ENCODE data around the gene COG3.

Gene COG3

GRCh38 chr13:45503658-45504057 lies 38.9 kb downstream of the COG3 start:
- no peak for DNase-seq (ENCODE audit: extremely low read depth in 1 of 2, low read depth in 1 of 2)

GRCh38 chr13:45506811-45507210 lies 42.1 kb downstream of the COG3 start:
- no peak for DNase-seq (ENCODE audit: extremely low read depth in 1 of 2, low read depth in 1 of 2)

GRCh38 chr13:45508776-45509175 lies 44.0 kb downstream of the COG3 start:
- no peak for DNase-seq (ENCODE audit: extremely low read depth in 1 of 2, low read depth in 1 of 2)

DNA sequence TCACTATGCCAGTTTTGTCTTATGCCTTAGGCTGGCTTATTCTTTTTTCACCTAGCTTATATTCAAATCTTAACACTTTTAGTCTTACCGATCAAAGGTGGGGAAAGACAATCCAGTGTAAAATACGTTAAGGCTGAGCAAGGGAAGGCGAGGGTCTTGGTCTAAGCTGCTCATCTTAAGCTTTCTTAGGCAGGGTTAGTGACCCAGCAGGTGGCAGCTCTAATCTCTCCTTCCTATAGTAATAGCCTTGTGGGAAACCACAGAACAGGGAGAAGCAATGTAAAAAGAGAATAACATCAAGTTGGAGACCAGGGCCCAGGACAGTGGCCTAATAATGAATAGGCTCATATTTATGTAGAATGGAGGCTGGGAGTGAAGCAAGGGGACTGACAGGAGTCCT lies 45.9 kb downstream of the COG3 start:
- DNase-seq (ENCODE audit: extremely low read depth in 1 of 2, low read depth in 1 of 2), result no peak

DNA sequence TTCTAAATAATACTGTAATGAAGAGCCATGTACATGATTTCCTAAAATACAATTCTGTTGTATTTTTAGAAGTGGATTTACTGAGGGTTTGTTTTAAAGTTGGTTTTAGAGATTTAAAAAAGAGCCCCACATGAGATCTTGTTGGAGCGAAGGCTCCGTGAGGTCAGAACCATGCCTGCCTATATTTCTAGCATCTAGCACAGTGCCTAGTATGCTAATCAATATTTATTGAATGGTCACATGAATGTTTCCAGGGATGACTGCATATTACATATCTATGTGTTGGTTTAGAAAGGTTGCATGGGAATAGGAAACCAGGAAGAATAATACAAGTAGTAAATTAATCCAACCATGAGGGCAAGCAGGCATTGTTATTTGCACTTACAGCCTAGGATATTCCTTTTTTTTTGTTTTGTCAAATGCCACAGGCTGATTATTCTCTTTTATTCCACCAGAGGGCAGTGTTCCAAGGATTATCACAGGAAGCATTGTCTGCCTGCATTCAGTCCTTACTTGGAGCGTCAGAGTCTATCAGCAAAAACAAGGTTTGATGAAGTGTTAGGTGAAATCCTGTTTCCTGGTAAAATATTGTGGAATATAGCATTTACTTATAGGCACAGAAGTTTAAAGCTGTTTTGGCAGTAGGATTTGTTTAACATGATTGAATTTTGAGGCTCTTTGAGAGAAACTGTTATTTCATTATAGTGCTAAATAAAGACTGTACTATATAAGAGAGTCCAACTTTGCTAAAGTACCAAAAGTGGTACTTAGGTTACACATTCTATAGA lies 46.8 kb downstream of the COG3 start:
- no peak for DNase-seq (ENCODE audit: extremely low read depth in 1 of 2, low read depth in 1 of 2)

DNA sequence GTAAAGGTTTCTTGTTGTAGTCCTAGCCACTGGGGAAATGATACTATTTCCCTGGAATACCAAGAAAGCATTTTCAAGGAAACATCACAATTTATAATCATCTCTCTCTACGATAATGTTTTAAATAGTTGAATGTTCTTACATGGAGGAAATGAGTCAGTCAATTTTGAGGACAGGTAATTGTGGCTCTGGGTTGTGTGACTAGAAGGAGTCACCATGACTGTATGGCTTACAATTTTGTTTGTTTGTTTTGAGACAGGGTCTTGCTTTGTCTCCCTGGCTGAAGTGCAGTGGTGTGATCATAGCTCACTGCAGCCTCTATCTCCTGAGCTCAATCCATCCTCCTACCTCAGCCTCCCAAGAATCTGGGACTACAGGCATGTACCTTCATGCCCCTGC lies 47.4 kb downstream of the COG3 start:
- no peak for DNase-seq (ENCODE audit: extremely low read depth in 1 of 2, low read depth in 1 of 2)

- DNase-seq (ENCODE audit: extremely low read depth in 1 of 2, low read depth in 1 of 2), result no peak
Measured at GRCh38 chr13:45516757-45517156, 52.0 kb downstream of the COG3 start.

GRCh38 chr13:45518525-45519245 lies 53.9 kb downstream of the COG3 start:
- DNase-seq (ENCODE audit: extremely low read depth in 1 of 2, low read depth in 1 of 2), result peak in 1 of 2 donors; percentile 6

DNA sequence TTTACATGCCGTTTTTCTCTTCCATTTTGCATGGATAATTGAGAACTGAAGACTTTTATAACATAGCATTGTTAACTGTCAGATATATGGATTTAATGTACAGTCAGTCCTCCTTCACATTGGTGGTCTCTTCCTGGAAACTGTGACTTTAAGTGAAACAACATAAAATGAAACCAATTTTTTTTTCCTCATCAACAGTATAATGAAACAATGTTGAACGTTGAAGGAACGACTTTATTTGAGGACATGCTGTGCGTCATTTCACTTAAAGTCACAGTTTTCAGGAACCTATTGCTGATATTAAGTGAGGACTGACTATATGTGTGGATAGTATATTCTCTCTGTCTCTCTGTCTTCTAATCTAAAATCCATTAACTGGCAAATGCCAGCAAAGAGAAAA lies 54.8 kb downstream of the COG3 start:
- no peak for DNase-seq (ENCODE audit: extremely low read depth in 1 of 2, low read depth in 1 of 2)

DNA sequence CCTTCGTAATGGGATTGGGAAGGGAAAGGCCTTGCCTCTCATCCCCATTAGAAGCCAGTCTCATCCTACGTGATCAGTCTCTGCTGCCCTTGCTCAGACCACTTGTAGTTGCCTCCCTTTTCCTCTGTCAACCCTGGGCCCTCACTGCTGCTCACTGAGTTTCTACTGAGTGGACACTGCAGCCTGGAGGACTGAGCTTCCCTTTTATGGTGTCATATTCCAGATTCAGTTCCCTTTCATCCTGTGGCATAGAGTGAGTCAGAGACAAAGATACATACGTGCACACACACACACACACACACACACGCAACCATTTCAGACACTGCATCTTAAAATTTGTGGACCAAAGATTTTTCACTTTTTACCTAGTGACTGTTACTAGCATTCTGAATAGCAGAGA lies 56.6 kb downstream of the COG3 start:
- DNase-seq (ENCODE audit: extremely low read depth in 1 of 2, low read depth in 1 of 2), result no peak

DNA sequence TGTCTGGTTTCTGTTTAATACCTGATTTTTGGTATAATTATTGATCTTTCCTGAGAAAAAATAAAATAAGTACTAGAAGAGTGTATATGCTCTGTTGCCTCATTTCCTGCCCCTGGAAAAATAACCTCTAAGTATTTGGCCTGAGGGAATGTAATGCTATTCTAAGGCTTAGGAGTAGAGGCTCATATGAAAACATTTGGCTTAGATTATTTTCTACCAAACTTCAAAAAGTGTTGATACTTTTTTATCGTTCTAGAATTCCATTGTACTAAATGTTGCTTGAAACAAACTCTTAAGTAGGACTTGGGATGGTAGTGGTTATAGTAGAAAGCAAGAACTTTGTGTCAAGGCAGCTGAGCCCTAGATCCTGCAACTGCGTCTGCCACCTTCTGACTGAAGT lies 57.8 kb downstream of the COG3 start:
- no peak for DNase-seq (ENCODE audit: extremely low read depth in 1 of 2, low read depth in 1 of 2)

DNA sequence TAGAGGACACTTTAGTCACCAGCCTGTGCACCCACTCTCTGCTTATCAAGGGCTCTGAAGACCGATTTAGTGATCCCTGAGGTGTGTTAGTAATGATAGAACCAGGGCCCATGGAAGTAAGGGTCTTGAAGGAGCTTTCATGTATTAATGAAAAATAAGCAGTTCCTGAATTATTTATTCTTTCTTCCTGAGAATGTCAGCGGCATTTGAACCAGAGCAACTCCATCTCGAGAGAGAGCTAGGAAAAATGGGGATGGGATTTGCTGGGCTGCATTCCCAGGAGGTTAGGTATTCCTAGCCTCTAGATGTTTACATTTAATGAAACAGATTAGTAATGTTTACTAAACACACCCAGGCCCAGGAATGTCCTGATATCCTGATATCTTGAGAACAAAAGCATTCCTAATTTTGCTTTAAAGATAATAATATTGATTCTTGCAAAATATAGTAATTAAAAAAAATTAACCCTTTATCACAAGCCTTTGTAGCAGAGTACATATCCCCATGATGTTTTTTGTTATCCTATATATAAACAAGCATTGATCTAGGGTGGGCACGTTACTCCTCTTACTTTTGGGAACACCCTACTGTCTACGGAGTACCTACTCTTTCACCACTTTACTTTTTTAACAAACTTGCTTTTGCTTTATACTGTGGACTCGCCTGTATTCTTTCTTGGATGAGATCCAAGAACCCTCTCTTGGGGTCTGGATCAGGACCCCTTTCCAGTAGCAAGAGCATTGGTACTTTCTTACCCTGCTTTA lies 63.1 kb downstream of the COG3 start:
- DNase-seq (ENCODE audit: extremely low read depth in 1 of 2, low read depth in 1 of 2), result no peak

DNA sequence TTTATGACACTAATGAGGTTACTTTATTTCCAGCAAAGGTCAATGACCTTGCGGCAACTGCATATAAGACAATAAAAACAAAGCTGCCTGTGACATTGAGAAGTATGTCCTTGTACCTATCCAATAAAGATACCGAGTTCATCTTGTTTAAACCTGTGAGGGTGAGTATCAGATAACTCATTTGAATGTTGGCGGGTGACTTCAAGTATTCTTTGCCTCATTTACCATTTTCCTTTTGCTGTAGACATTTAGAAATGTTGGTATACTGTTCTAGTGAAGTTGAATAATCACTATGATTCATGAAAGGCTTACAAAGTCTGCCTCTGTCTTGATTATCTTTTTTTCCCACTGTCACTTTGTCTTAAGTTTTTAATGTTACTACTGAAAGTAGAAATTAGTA lies 65.0 kb downstream of the COG3 start:
- no peak for DNase-seq (ENCODE audit: extremely low read depth in 1 of 2, low read depth in 1 of 2)

GRCh38 chr13:45534604-45535003 lies 69.9 kb downstream of the COG3 start:
- no peak for DNase-seq (ENCODE audit: extremely low read depth in 1 of 2, low read depth in 1 of 2)

GRCh38 chr13:45536224-45536623 lies 71.5 kb downstream of the COG3 start:
- no peak for DNase-seq (ENCODE audit: extremely low read depth in 1 of 2, low read depth in 1 of 2)

- no peak for DNase-seq (ENCODE audit: extremely low read depth in 1 of 2, low read depth in 1 of 2)
Measured at GRCh38 chr13:45537516-45537915, 72.8 kb downstream of the COG3 start.

DNA sequence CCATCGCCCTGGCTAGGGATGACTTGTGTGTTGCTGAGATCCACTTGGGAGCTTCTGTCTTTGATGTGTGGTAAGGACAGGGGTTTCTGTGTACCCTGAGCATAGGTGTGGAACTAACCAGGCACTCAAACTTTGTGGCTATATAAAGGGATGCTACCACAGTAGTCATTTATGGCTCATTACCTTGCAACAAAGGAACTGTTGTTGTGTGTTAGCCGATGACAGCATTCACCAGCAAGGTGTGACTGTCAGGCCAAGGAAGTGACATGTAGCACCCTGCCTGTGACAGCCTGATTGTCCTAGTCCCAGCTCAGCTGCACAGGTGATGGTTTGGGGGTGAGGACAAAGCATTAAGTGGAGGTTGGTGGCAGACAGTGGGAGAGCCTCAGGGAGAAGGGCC lies 73.6 kb downstream of the COG3 start:
- DNase-seq (ENCODE audit: extremely low read depth in 1 of 2, low read depth in 1 of 2), result no peak

DNA sequence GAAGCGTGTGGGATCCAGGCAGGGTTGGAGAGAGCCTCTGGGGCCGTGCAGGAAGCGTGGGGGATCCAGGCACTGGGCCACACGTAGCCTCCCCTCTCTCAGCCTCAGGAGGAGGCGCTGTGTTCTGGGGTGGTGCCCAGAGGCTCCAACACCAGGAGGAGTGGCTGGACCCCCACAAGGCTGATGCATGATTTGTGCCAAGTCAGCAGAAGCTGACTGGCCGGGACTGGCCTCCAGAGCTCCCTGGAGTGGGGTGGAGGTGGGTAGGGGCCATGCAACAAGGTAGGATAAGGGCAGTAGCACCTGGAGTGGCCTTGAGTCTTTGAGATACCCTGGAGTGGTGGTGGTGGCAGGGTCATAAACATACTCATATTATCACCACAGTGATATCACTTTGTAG lies 75.5 kb downstream of the COG3 start:
- no peak for DNase-seq (ENCODE audit: extremely low read depth in 1 of 2, low read depth in 1 of 2)

DNA sequence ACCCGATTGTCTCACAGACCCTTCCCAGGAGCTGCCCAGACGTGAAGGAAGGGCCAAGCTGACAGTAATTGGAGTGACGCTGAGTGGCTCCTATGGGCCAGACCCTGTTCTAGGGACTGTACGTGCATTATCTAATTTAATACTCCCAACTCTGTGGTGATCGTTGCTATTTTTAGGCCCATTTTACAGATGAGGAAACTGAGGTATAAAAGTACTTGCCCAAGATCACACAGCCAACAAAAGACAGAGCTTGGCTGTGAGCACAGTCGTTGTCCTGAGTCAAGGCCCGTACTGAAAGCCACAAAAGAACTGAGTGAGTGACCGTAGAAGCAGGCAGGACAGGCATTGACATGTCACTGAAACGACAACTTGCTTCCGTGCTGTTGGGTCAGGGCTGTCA lies 76.1 kb downstream of the COG3 start:
- DNase-seq (ENCODE audit: extremely low read depth in 1 of 2, low read depth in 1 of 2), result no peak

DNA sequence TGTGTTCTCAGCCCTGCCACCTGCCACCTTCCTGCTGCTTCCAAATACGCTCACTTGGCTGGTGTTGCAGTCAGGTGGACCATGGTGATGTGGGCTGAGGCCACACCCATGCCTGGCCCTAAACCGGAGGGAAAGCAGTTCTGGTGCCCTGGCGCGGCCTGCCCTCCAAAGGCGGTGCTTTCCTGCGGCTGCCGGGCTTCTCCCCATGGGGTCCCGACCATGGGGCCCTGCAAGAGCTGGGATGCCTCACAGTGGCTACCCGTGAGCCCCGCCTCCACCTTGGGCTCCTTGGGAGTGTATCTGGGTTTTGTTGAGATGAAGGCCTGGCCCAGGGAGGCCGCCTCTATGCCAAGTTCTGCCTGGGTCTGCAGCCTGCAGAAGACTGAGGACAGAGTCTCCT lies 77.1 kb downstream of the COG3 start:
- DNase-seq (ENCODE audit: extremely low read depth in 1 of 2, low read depth in 1 of 2), result no peak

GRCh38 chr13:45542391-45542790 lies 77.7 kb downstream of the COG3 start:
- DNase-seq (ENCODE audit: extremely low read depth in 1 of 2, low read depth in 1 of 2), result no peak

DNA sequence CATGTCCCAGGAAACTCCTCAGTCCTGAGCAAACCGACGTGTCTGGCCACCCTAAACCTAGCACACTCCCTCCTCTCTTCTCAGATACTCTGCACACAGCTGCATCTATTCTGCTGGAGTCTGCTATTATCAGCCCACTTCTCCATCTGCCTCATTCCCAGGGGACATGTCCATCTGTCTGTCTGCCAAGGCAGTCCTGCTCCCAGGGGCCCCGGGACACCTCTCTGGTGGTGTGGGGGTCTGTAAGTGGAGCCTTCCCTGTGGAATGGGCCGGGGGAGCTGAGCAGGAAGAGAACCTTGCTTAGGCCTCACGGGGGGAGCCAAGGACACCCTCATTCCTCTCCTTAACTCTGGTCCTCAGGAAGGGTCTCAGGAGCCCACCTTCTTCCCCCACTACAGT lies 78.1 kb downstream of the COG3 start:
- DNase-seq (ENCODE audit: extremely low read depth in 1 of 2, low read depth in 1 of 2), result no peak

Data from stimulated activated CD8-positive, alpha-beta memory T cell treated with anti-CD3 and anti-CD28 coated beads, Interleukin-7, amount 100 ng/mL, for 48 hours (primary cell).